HG03135 (cell line): ENCODE measurements around the gene CHCHD1.
"Not testable (repeated sequence)": the region's sequence is repeated elsewhere in the genome, so short reads cannot be mapped to it uniquely, and the experiment has no call there.

ENCODE experiments used
- ATAC-seq: cut with Tn5 transposase; IDR thresholded peaks from one replicate; pipeline ENCODE4 v1.9.1; 2021; ENCODE audit warnings: mild to moderate bottlenecking, moderate library complexity; ENCODE audit not compliant: unreplicated experiment

The CHCHD1 gene

GRCh38 chr10:73768881-73769280 lies 13.0 kb upstream of the CHCHD1 start:
- no peak for ATAC-seq

GRCh38 chr10:73769396-73769795 lies 12.5 kb upstream of the CHCHD1 start:
- ATAC-seq: no peak

GRCh38 chr10:73771722-73772280 lies 10.0 kb upstream of the CHCHD1 start:
- ATAC-seq: no peak

- peak; percentile 49 for ATAC-seq
These were observed 9.3 kb upstream of the CHCHD1 start for GRCh38 chr10:73772281-73773151.

- ATAC-seq: peak; percentile 3
These were observed 8.5 kb upstream of the CHCHD1 start for GRCh38 chr10:73773152-73773879.

GRCh38 chr10:73774637-73775036 lies 7.2 kb upstream of the CHCHD1 start:
- ATAC-seq: no peak

GRCh38 chr10:73779018-73779417 lies 2.8 kb upstream of the CHCHD1 start:
- ATAC-seq: no peak

- ATAC-seq: no peak
These were observed 2.2 kb upstream of the CHCHD1 start for GRCh38 chr10:73779539-73780197.

GRCh38 chr10:73780301-73780700 lies 1.5 kb upstream of the CHCHD1 start:
- no peak for ATAC-seq

- no peak for ATAC-seq
These were observed 882 bp upstream of the CHCHD1 start for GRCh38 chr10:73780966-73781365.

GRCh38 chr10:73781548-73781878 lies 335 bp upstream of the CHCHD1 start:
- no peak for ATAC-seq

GRCh38 chr10:73782749-73783085 lies 869 bp downstream of the CHCHD1 start:
- no peak for ATAC-seq

- ATAC-seq: peak; percentile 76
These were observed 3.4 kb downstream of the CHCHD1 start, which contains the start of gene ZSWIM8 for GRCh38 chr10:73785211-73785720. TSS of gene ZSWIM8 (plus strand) at chr10:73785606. CDS start at chr10:73785879, 273 bp downstream.

- peak; percentile 12 for ATAC-seq
These were observed 4.1 kb downstream of the CHCHD1 start for GRCh38 chr10:73785721-73786511.

- ATAC-seq: no peak
These were observed 4.7 kb downstream of the CHCHD1 start for GRCh38 chr10:73786512-73786885.

- not testable (repeated sequence) for ATAC-seq
These were observed 5.4 kb downstream of the CHCHD1 start for GRCh38 chr10:73787031-73787800.

- ATAC-seq: no peak
These were observed 7.2 kb downstream of the CHCHD1 start for GRCh38 chr10:73788864-73789658.

GRCh38 chr10:73789659-73790055 lies 7.8 kb downstream of the CHCHD1 start:
- ATAC-seq: no peak
